WERI-Rb-1 (cell line): ENCODE data around the gene RNF126.

ENCODE experiments used
- DNase-seq: peaks from one replicate; pipeline ENCODE4 v3.0.0-alpha.2; 2020
- H3K27ac ChIP-seq: fragments of 250-450 bp; sonication (Bioruptor Pico); 2 replicates; pipeline ENCODE4 v1.5.1; 2020; ENCODE audit warnings: mild to moderate bottlenecking, moderate library complexity
- H3K27me3 ChIP-seq: fragments of 250-450 bp; sonication (Bioruptor Pico); 2 replicates; pipeline ENCODE4 v1.5.1; 2021; ENCODE audit warnings: mild to moderate bottlenecking, low read depth, moderate library complexity; ENCODE audit not compliant: insufficient read depth, severe bottlenecking
- H3K36me3 ChIP-seq: fragments of 250-450 bp; sonication (Bioruptor Pico); 2 replicates; pipeline ENCODE4 v1.5.1; 2020; ENCODE audit warnings: mild to moderate bottlenecking, moderate library complexity
- H3K4me3 ChIP-seq: 2 replicates; pipeline ENCODE4 v1.5.1; 2011; ENCODE audit warnings: low read depth, mild to moderate bottlenecking, control low read depth, low read length
- H3K9me3 ChIP-seq: fragments of 250-450 bp; sonication (Bioruptor Pico); 2 replicates; pipeline ENCODE4 v1.5.1; 2021; ENCODE audit warnings: mild to moderate bottlenecking, moderate library complexity; ENCODE audit not compliant: severe bottlenecking
- CTCF ChIP-seq: IDR thresholded peaks from 2 replicates; pipeline ENCODE4 v1.5.1; 2011; ENCODE audit warnings: low read depth, mild to moderate bottlenecking, control low read depth, inconsistent platforms, low read length

Gene RNF126

GRCh38 chr19:640606-641189 lies 22.3 kb downstream of the RNF126 start:
- no peak for DNase-seq
- peaks cover 8% of the 10 kb centered on the region for H3K27me3 ChIP-seq
- H3K9me3 ChIP-seq: no peaks in the 10 kb centered on the region
- H3K27ac ChIP-seq: no peak overlapping the region
- H3K4me3 ChIP-seq: no peak overlapping the region
- no peak for TF ChIP-seq CTCF
- peaks cover 9% of the 10 kb centered on the region for H3K36me3 ChIP-seq

GRCh38 chr19:640161-640558 lies 22.9 kb downstream of the RNF126 start:
- peaks cover 8% of the 10 kb centered on the region for H3K27me3 ChIP-seq
- no peak overlapping the region for H3K4me3 ChIP-seq
- H3K9me3 ChIP-seq: no peaks in the 10 kb centered on the region
- DNase-seq: no peak
- TF ChIP-seq CTCF: no peak
- H3K27ac ChIP-seq: no peak overlapping the region
- H3K36me3 ChIP-seq: peaks cover 7% of the 10 kb centered on the region

DNA sequence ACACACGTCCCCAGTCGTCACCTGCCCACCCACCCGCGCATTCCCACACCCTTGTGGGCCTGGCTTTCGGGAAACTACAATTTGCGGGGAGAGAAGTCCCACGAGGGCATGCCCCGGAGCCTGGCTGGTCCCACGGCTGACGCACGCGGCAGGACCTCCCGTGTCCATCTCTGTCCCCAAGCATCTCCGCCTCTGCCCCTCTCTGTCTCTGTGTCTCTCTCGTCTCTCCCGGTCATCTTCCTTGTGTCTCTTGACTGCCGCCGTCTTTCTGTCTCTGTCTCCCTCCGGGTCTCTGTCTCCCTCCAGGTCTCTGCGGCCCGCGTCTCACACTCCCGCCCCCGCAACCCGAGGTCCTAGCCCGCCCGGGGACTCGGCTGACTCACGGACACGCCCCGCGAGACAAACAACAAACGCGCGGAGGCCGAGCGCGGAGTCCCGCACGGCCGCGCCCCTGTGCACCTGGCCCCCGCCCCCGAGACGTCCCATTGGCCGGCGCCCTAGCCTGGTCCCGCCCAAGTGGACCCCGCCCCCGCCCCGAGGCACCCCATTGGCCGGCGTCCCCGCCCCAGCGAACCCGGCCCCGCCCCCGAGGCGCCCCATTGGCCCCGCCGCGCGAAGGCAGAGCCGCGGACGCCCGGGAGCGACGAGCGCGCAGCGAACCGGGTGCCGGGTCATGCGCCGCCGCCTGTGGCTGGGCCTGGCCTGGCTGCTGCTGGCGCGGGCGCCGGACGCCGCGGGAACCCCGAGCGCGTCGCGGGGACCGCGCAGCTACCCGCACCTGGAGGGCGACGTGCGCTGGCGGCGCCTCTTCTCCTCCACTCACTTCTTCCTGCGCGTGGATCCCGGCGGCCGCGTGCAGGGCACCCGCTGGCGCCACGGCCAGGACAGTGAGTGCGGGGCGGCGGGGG lies 23.5 kb downstream of the RNF126 start, which contains the start of gene FGF22:
Gene FGF22, plus strand, starts transcription at position 627 of the 908 bp plus-strand sequence. Its CDS starts 47 bp downstream, at position 674.
- Histone ChIP-seq H3K9me3 (no peaks in the 10 kb centered on the region), H3K36me3 (peaks cover under 1% of the 10 kb centered on the region), H3K27ac (no peak within 1 kb of the TSS), H3K4me3 (peak within 1 kb of the TSS; percentile 37), H3K27me3 (peaks cover 8% of the 10 kb centered on the region)
- DNase-seq: peak; percentile 92
- TF ChIP-seq CTCF: no peak

GRCh38 chr19:638906-639252 lies 24.1 kb downstream of the RNF126 start:
- no peak for DNase-seq
- TF ChIP-seq CTCF: no peak
- Histone ChIP-seq H3K36me3 (no peaks in the 10 kb centered on the region), H3K9me3 (no peaks in the 10 kb centered on the region), H3K4me3 (peak overlapping the region; percentile 37; the same call in 1 of the 2 replicates), H3K27me3 (peaks cover 8% of the 10 kb centered on the region), H3K27ac (no peak overlapping the region)

- no peak overlapping the region for H3K4me3 ChIP-seq
- no peak for DNase-seq
- H3K9me3 ChIP-seq: no peaks in the 10 kb centered on the region
- peaks cover 8% of the 10 kb centered on the region for H3K27me3 ChIP-seq
- no peak overlapping the region for H3K27ac ChIP-seq
- no peak for TF ChIP-seq CTCF
- H3K36me3 ChIP-seq: peaks cover 12% of the 10 kb centered on the region
These were observed 27.9 kb downstream of the RNF126 start for GRCh38 chr19:634975-635652.
